IPS-15b (cell line): ENCODE results near the gene CCDC88C.

Source experiments
- H3K27me3 ChIP-seq: one replicate; pipeline ENCODE4 v1.6.1; 2013; ENCODE audit warnings: low read length; ENCODE audit not compliant: control insufficient read depth, insufficient read depth
- H3K36me3 ChIP-seq: one replicate; pipeline ENCODE4 v1.6.1; 2013; ENCODE audit warnings: low read length; ENCODE audit not compliant: control insufficient read depth, insufficient read depth
- H3K4me1 ChIP-seq: one replicate; pipeline ENCODE4 v1.6.1; 2013; ENCODE audit warnings: mild to moderate bottlenecking, low read length; ENCODE audit not compliant: control insufficient read depth, insufficient read depth
- H3K4me3 ChIP-seq: one replicate; pipeline ENCODE4 v1.5.1; 2013; ENCODE audit warnings: low read depth, low read length
- H3K9ac ChIP-seq: one replicate; pipeline ENCODE4 v1.6.1; 2013; ENCODE audit warnings: low read depth, mild to moderate bottlenecking, low read length
- H3K9me3 ChIP-seq: one replicate; pipeline ENCODE4 v1.6.1; 2013; ENCODE audit warnings: mild to moderate bottlenecking, low read length; ENCODE audit not compliant: control insufficient read depth, insufficient read depth

CCDC88C gene

DNA sequence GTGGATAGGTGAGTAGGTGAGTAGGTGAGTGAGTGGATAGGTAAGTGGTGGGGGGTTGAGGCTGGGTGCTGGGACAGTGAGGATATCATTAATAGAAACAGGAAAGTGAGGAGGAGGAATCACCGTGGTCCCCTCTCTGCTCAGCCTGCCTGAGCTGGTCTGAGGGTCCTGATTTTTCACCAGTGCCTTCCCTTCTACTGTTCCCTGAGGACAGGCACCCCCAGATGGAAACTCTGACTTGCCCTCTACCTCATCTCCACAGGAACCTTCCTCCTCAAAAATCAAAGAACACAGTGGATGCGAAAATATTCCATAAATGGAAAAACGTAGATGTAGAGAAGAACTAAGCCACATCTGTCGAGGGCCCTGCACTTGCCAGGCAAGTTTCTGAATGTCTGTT is 175.0 kb downstream of the CCDC88C start:
- Histone ChIP-seq H3K4me1 (peaks cover 2% of the 10 kb centered on the region), H3K9ac (no peak overlapping the region), H3K4me3 (no peak overlapping the region)

DNA sequence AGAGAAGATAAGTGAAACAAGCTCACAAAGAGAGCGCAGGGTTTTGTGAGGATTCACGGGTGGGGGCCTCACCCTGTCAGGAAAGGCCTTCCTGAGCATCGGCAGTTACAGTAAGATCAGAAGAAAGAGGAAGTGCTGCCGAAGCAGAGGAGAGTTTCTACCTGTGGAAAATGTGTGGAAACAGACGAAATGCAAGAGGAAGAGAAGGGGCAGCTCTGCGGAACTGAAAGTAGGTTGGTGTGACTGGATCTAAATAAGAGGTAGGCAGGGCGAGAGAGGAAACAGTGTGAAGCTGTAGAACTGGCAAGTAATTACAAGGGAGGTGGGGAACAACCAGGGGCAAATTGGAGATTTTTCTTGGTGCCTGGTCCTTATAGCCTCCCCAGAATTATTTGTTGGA is 175.8 kb downstream of the CCDC88C start:
- H3K36me3 ChIP-seq: no peaks in the 10 kb centered on the region
- H3K9me3 ChIP-seq: no peaks in the 10 kb centered on the region
- no peaks in the 10 kb centered on the region for H3K27me3 ChIP-seq
- peaks cover 2% of the 10 kb centered on the region for H3K4me1 ChIP-seq
- H3K9ac ChIP-seq: no peak overlapping the region
- no peak overlapping the region for H3K4me3 ChIP-seq

More for the DNA sequence above, 175.0 kb downstream of the CCDC88C start:
- Histone ChIP-seq H3K9me3 (no peaks in the 10 kb centered on the region), H3K27me3 (no peaks in the 10 kb centered on the region), H3K36me3 (no peaks in the 10 kb centered on the region)

- Histone ChIP-seq H3K9ac (no peak overlapping the region), H3K36me3 (no peaks in the 10 kb centered on the region), H3K4me3 (no peak overlapping the region), H3K9me3 (no peaks in the 10 kb centered on the region), H3K4me1 (no peaks in the 10 kb centered on the region), H3K27me3 (no peaks in the 10 kb centered on the region)
Observed at GRCh38 chr14:91238661-91239060, 179.0 kb downstream of the CCDC88C start.

DNA sequence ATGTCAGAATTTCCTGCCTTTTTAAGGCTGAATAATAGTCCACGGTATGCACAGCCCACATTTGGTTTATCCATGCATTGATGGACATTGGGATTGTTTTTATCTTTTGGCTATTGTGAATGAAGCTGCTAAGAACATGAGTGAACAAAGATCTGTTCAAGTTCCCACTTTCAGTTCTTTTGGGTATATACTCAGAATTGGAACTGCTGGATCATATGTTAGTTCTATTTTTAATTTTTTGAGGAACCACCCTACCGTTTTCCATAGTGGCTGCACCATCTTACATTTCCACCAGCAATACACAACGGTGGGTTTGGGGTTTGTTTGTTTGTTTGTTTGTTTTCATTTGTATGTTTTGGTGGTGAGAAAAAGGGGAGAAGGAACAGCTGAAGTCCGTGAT is 179.5 kb downstream of the CCDC88C start:
- Histone ChIP-seq H3K4me1 (no peaks in the 10 kb centered on the region), H3K27me3 (no peaks in the 10 kb centered on the region), H3K9ac (no peak overlapping the region), H3K4me3 (no peak overlapping the region), H3K36me3 (no peaks in the 10 kb centered on the region), H3K9me3 (no peaks in the 10 kb centered on the region)

GRCh38 chr14:91237219-91237618 is 180.4 kb downstream of the CCDC88C start:
- Histone ChIP-seq H3K27me3 (no peaks in the 10 kb centered on the region), H3K4me1 (no peaks in the 10 kb centered on the region), H3K9me3 (no peaks in the 10 kb centered on the region), H3K4me3 (no peak overlapping the region), H3K36me3 (no peaks in the 10 kb centered on the region), H3K9ac (no peak overlapping the region)

- Histone ChIP-seq H3K4me1 (no peaks in the 10 kb centered on the region), H3K9me3 (no peaks in the 10 kb centered on the region), H3K36me3 (no peaks in the 10 kb centered on the region), H3K4me3 (no peak overlapping the region), H3K9ac (no peak overlapping the region), H3K27me3 (no peaks in the 10 kb centered on the region)
Observed at GRCh38 chr14:91235841-91236240, 181.8 kb downstream of the CCDC88C start.

GRCh38 chr14:91234791-91235114 is 182.9 kb downstream of the CCDC88C start:
- Histone ChIP-seq H3K4me3 (no peak overlapping the region), H3K9me3 (no peaks in the 10 kb centered on the region), H3K9ac (no peak overlapping the region), H3K4me1 (no peaks in the 10 kb centered on the region), H3K27me3 (no peaks in the 10 kb centered on the region), H3K36me3 (peaks cover 4% of the 10 kb centered on the region)

DNA sequence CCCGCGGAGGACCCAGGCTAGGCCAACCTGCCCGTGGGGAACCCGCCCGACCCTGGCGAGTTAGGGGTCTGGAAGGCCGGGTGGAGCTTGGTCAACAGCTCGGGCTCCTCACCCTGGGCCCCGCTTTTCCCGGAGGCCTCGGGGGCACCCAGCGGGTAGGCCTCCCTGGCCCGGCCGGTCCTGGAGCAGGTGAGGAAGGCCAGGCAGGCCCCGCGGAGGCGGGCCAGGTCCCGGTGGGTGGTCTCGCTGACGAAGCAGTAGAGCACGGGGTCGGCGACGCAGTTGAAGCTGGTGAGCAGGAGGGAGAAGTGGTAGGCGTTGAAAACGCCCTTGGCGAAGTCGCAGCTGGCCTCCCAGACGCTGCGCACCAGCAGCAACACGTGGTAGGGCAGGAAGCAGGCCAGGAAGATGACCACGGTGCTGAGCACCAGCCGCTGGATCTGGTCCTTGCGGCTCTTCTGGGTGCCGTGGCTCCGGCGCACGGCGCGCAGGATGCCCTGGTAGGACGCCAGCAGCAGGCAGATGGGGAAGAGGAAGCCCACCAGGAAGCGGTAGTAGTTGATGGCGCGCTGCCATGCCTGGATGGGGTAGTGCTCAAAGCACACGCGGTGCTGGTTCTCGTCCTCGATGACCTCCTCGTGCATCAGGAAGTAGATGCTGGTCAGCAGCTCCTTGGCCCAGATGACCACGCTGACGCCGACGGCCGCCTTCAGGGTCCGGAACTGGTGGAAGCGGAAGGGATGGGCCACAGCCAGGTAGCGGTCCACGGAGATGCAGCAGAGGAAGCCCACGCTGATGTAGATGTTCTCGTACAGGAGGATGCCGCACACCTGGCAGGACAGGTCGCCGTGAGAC is 183.5 kb downstream of the CCDC88C start:
- Histone ChIP-seq H3K9ac (no peak overlapping the region), H3K36me3 (peaks cover 4% of the 10 kb centered on the region), H3K4me1 (no peaks in the 10 kb centered on the region), H3K9me3 (no peaks in the 10 kb centered on the region), H3K4me3 (no peak overlapping the region), H3K27me3 (no peaks in the 10 kb centered on the region)

DNA sequence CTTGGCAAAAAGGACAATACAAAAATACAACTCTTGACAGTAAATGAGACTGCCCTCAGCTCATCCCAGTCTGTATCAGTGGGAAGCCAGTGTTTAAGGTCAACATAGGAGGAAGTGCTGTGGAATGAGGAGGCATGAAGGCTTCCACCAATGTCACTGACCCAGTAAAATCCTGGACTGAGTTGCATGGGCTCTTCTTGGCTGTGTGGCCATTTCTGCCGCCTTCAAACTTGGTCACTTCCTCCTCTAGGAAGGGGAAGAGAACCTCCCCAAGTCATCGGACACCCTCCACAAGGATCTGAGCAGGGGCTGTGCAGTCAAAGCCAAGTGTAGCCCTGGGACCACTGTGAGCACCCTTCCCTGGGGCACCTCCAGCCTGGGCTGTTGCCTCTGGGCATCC is 185.0 kb downstream of the CCDC88C start:
- peaks cover 6% of the 10 kb centered on the region for H3K4me1 ChIP-seq
- peaks cover 4% of the 10 kb centered on the region for H3K36me3 ChIP-seq
- no peak overlapping the region for H3K9ac ChIP-seq
- H3K9me3 ChIP-seq: no peaks in the 10 kb centered on the region
- H3K27me3 ChIP-seq: no peaks in the 10 kb centered on the region
- no peak overlapping the region for H3K4me3 ChIP-seq

GRCh38 chr14:91232052-91232451 is 185.6 kb downstream of the CCDC88C start:
- H3K9ac ChIP-seq: no peak overlapping the region
- H3K4me1 ChIP-seq: peaks cover 6% of the 10 kb centered on the region
- H3K9me3 ChIP-seq: no peaks in the 10 kb centered on the region
- H3K27me3 ChIP-seq: no peaks in the 10 kb centered on the region
- H3K4me3 ChIP-seq: no peak overlapping the region
- peaks cover 4% of the 10 kb centered on the region for H3K36me3 ChIP-seq

- H3K9ac ChIP-seq: no peak overlapping the region
- peaks cover 4% of the 10 kb centered on the region for H3K36me3 ChIP-seq
- H3K27me3 ChIP-seq: no peaks in the 10 kb centered on the region
- no peaks in the 10 kb centered on the region for H3K9me3 ChIP-seq
- H3K4me1 ChIP-seq: peaks cover 6% of the 10 kb centered on the region
- no peak overlapping the region for H3K4me3 ChIP-seq
Observed at GRCh38 chr14:91231446-91231845, 186.2 kb downstream of the CCDC88C start.

DNA sequence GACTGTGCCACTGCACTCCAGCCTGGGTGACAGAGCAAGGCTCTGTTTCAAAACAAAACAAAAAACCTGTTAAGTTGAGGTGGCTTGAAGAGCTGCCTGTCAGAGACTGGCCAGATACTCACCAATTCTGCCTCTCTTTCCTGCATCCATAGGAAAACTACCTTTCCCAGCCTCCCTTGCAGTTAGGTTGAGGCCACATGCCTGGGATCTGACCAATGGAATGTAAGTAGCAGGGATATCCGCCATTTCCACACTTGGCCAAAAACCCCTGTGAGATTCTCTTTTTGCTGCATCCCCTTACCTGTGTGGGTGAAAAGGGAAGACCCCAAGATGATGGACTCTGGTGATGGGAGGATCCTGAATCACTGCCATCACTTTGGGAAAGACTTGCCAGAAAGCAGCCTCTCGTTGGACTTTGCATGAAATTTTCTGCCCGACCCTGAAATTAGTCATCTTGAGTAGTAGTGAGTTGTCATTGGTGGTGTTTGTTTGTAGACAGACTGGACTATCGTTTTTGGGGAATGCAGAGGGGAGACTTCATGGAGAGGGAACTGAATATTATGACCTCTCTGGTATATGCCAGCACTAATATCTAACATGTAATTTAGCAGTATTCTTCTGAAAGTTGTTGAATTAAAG is 187.1 kb downstream of the CCDC88C start:
- Histone ChIP-seq H3K27me3 (no peaks in the 10 kb centered on the region), H3K9me3 (no peaks in the 10 kb centered on the region), H3K4me3 (no peak overlapping the region), H3K36me3 (peaks cover 4% of the 10 kb centered on the region), H3K4me1 (peaks cover 6% of the 10 kb centered on the region), H3K9ac (no peak overlapping the region)
